Measurements from ENCODE around the gene ZNF420.
A peak's percentile ranks its signal among the peaks of the same experiment; 100 is the strongest.

Gene ZNF420

DNA sequence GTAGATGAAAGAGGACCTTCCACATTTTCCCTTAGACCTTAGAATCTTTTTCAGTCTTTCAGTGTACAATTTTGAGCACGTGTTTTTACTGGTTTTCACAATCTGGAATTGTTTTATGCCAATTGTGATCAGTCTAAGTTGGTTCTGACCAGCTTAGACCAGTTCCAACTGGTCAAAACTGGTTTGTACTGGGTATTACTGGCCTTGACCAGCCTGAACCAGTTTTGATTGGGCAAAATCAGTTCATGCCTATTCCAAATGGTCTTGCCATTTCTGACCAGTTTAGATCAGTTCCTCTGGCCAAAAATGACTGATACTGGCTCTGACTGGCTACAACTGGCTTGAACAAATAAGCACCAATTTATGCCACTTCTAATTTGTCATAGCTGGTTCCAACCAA lies 57.9 kb downstream of the ZNF420 start:
- no peak for DNase-seq

DNA sequence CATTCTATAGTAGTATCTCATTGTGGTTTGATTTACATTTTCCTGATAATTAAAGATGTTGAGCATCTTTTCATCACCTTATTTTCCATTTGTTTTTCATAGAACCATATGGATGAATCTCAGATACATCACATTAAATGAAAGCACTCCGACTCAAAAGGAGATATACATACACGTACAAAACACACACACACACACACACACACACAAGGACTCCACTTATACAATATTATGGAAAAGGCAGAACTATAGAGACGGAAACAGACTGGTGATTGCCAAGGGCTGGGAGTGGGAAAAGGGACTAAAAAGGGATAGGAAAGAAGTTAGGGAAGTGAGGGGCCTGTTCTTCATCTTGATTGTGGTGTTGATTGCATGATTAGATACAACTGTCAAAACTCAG lies 70.0 kb downstream of the ZNF420 start:
- DNase-seq, result no peak

DNA sequence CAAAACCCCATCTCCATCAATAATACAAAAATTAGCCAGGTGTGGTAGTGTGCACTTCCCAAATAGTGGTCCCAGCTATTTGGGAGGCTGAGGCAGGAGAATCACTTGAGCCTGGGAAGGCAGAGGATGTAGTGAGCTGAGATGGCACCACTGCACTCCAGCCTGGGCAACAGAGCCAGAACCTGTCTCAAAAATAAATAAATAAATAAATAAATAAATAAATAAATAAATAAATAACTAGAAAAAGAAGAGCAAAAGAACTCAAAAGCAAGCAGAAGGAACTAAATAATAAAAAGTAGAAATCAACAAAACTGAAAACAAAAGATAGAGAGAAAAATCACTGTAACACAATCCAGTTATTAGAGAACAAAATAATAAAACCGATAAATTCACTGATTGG lies 81.9 kb downstream of the ZNF420 start:
- DNase-seq, result no peak

DNA sequence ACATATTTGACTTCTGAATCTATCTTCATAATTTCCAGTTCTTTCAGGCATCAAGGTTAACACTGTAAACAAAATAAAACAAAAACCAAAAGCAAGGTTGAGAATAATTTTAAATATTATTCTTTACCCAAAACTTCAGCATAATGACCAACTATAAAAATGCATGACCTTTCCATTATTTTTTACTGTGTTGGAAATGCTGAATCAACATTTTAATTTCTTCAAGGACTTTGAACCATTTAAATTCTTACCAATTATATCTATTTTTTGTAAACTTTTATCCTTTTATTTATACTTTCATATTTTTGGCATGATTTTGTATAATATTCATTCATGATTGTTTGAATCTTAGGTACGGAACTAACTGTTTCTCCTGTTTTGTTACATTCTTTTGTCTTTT lies 87.4 kb downstream of the ZNF420 start:
- no peak for DNase-seq

DNA sequence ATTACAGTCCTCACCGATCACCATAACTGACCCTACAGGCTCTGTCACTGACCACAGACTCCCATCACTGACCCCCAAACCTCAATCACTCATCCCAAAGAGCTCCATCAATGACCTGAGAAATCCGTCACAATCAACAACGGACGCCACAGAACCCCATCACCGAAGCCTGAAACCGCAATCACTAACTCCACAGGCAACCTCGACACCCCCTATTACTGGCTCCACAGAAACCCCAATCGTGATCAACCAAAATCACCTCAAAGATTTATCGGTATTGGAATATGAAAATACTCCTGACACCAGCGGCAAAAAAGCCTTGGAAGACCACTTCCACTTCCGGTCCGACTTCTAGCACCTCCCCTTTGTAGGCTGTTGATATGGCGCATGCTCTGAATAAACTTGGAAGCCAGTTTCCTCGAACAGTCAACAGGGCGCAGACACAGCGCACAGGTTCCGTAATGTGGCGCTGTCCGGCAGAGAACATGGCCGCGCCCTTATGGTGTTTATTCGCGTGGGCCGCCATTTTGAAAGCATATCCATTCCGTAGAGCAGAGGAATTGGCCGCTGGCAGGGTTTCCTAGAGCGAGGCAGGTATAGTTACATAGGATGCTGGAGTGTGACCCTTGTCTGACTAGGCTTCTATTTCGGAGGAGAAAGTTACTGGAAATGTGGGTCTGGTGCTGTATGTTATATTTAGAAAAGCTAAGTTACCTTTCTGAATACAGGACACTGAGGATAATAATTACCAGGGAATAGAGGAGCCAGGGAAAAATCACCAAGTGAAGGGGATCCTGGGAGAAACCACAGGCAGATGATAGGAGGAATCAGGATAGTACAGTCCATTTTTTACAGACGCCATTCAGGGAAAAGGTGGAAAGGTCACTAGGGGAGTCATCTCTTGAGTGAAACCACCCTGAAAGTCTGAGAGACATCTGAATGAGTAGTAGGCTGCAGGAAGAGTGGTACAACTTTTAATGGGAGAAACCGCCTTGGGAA lies 94.4 kb downstream of the ZNF420 start, which contains the start of gene ZNF585A:
TSS of gene ZNF585A (minus strand) at position 328 of the 999 bp plus-strand sequence. CDS start 2,785 bp downstream, outside the sequence.
- DNase-seq, result peak; percentile 81

Data from right kidney (tissue), 1 donor.